Adipose tissue (tissue), 3 donors: ENCODE data around the gene EDAR. TPM values are rescaled to one million over a fixed set of nuclear protein-coding genes. Genes with fewer than 3 reads are reported as not detected.

Experiments used
- H3K27ac ChIP-seq: one replicate; pipeline ENCODE4 v1.5.1; 2013; ENCODE audit warnings: low read depth, low read length
- WGBS, 3 donors: extraction: QIAGEN DNeasy Blood & Tissue Kit; methylation state at CpG; one replicate each; pipeline ENCODE4 v1.1.7; 2013; 5-methylcytosine and 5-hydroxymethylcytosine counted together
- polyA plus RNA-seq, 3 donors: library from polyadenylated mRNA; stranded (reverse); fragments of 200-250 nt; gene quantifications; one replicate each; pipeline ENCODE4 v1.2.3, GENCODE V29; 2013
- donor health status: healthy with polysubstance abuse.
- donor health status: Bipolar disorder and iron deficiency.
- donor health status: healthy.

Gene EDAR
- polyA plus RNA-seq, 3 donors: 0.03 to 0.12 TPM; not detected in 1

- WGBS, 3 donors: 75 to 94% (median 90%) methylated on average over 2 of the region's 2 CpGs
- H3K27ac ChIP-seq: no peak overlapping the region
These were observed 135.6 kb downstream of the EDAR start for GRCh38 chr2:108853421-108853820.

- WGBS, 3 donors: 97 to 98% (median 97%) methylated on average over 3 of the region's 3 CpGs
- no peak overlapping the region for H3K27ac ChIP-seq
These were observed 136.6 kb downstream of the EDAR start for GRCh38 chr2:108852375-108852774.

- 54 to 89% (median 83%) methylated on average over 1 of the region's 1 CpG for WGBS, 3 donors
- no peak overlapping the region for H3K27ac ChIP-seq
These were observed 142.0 kb downstream of the EDAR start for GRCh38 chr2:108847000-108847399.

- H3K27ac ChIP-seq: no peak overlapping the region
These were observed 143.1 kb downstream of the EDAR start for GRCh38 chr2:108845923-108846322.

Other genes starting within 250 kb of the EDAR start
- 1 to 10 TPM in 1 of 3 donors, under 1 TPM in 2; 0.52 to 2.0 (median 0.88) TPM for gene CCDC138, start 202.4 kb downstream of the EDAR start, polyA plus RNA-seq
- 1 to 10 TPM; 1.2 to 6.5 (median 5.4) TPM for gene SH3RF3, start 140.0 kb upstream of the EDAR start, polyA plus RNA-seq